Hepatocyte (in vitro differentiated cells): ENCODE results near the gene FKBP6.

Source experiments
- EZH2 ChIP-seq: fragments of 200-600 bp; sonication (generic); IDR thresholded peaks from 2 replicates; pipeline ENCODE4 v1.6.1; 2016; ENCODE audit warnings: antibody characterized with exemption, mild to moderate bottlenecking, borderline replicate concordance
- EZH2phosphoT487 ChIP-seq: fragments of 200-600 bp; sonication (generic); IDR thresholded peaks from one replicate; pipeline ENCODE4 v1.6.1; 2018; ENCODE audit warnings: antibody characterized with exemption, mild to moderate bottlenecking, low read depth, moderate library complexity; ENCODE audit not compliant: unreplicated experiment, severe bottlenecking
- TF ChIP-seq, protein P1 (sequence below): fragments of 200-600 bp; sonication (generic); IDR thresholded peaks from 2 replicates; pipeline ENCODE4 v1.5.1; 2016; ENCODE audit warnings: antibody characterized with exemption, mild to moderate bottlenecking; ENCODE audit not compliant: poor library complexity

GRCh38 chr7:73338321-73338720 is 10.4 kb downstream of the FKBP6 start:
- TF ChIP-seq, protein P1, sequence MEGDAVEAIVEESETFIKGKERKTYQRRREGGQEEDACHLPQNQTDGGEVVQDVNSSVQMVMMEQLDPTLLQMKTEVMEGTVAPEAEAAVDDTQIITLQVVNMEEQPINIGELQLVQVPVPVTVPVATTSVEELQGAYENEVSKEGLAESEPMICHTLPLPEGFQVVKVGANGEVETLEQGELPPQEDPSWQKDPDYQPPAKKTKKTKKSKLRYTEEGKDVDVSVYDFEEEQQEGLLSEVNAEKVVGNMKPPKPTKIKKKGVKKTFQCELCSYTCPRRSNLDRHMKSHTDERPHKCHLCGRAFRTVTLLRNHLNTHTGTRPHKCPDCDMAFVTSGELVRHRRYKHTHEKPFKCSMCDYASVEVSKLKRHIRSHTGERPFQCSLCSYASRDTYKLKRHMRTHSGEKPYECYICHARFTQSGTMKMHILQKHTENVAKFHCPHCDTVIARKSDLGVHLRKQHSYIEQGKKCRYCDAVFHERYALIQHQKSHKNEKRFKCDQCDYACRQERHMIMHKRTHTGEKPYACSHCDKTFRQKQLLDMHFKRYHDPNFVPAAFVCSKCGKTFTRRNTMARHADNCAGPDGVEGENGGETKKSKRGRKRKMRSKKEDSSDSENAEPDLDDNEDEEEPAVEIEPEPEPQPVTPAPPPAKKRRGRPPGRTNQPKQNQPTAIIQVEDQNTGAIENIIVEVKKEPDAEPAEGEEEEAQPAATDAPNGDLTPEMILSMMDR: no peak
- TF ChIP-seq EZH2phosphoT487: no peak
- TF ChIP-seq EZH2: no peak
